Heart left ventricle (tissue), 16 donors: ENCODE data around the gene AMOTL2. TPM values are rescaled to one million over a fixed set of nuclear protein-coding genes. Genes with fewer than 3 reads are reported as not detected.
A peak's percentile ranks its signal among the peaks of the same experiment; 100 is the strongest.

Source experiments
- ATAC-seq, 4 donors: fragments of 200-7000 bp; cut with Tn5 transposase; one replicate each; pipeline ENCODE4 v1.9.1; 2020 to 2022; ENCODE audit warnings: moderate library complexity in 4 of 4, mild to moderate bottlenecking in 3 of 4, moderate number of reproducible peaks in 1 of 4
- DNase-seq, 5 donors: peaks; one replicate each; pipeline ENCODE4 v3.0.0-alpha.2; 2020
- H3K27ac ChIP-seq, 12 donors: fragments of 200-600 bp; sonication (generic) in 4 of 12; one replicate each; pipeline versions ENCODE4 v1.5.0 to v1.8.0; 2016 to 2022; ENCODE audit warnings: mild to moderate bottlenecking in 2 of 12
- H3K27me3 ChIP-seq, 9 donors: fragments of 200-600 bp; sonication (generic) in 2 of 9; one replicate each; pipeline versions ENCODE4 v1.5.1 to v1.8.0; 2016 to 2022; ENCODE audit warnings: mild to moderate bottlenecking in 3 of 9
- H3K36me3 ChIP-seq, 9 donors: fragments of 200-600 bp; sonication (generic) in 2 of 9; one replicate each; pipeline versions ENCODE4 v1.5.0 to v1.8.0; 2018 to 2022; ENCODE audit warnings: mild to moderate bottlenecking in 2 of 9
- H3K4me1 ChIP-seq, 12 donors: fragments of 200-600 bp; sonication (generic) in 4 of 12; one replicate each; pipeline versions ENCODE4 v1.5.0 to v1.8.0; 2016 to 2022; ENCODE audit warnings: mild to moderate bottlenecking in 3 of 12
- H3K4me3 ChIP-seq, 12 donors: fragments of 200-600 bp; sonication (generic) in 4 of 12; one replicate each; pipeline versions ENCODE4 v1.5.0 to v1.8.0; 2017 to 2022; ENCODE audit warnings: mild to moderate bottlenecking in 9 of 12, moderate library complexity in 4 of 12
- H3K9me3 ChIP-seq, 12 donors: fragments of 200-600 bp; sonication (generic) in 4 of 12; one replicate each; pipeline versions ENCODE4 v1.5.0 to v1.8.0; 2016 to 2022; ENCODE audit warnings: mild to moderate bottlenecking in 1 of 12
- POLR2A ChIP-seq, 2 donors: fragments of 450-650 bp; IDR thresholded peaks; one replicate each; pipeline ENCODE4 v1.6.1; 2017; ENCODE audit warnings: antibody characterized with exemption in 2 of 2, mild to moderate bottlenecking in 2 of 2, moderate library complexity in 2 of 2
- WGBS, 4 donors: extraction: QIAGEN DNeasy Blood & Tissue Kit in 2 of 4; methylation state at CpG; one replicate each; pipeline versions ENCODE4 v1.1.5 to v1.1.7; 2013 to 2018; 5-methylcytosine and 5-hydroxymethylcytosine counted together
- intact Hi-C, 10 donors: fragments of 100-400 bp; cut with DNase I; formaldehyde crosslinking; loops; one replicate each; pipeline versions ENCODE4 v1.11.1 to v1.14.2; 2022
- polyA plus RNA-seq, 2 donors: library from polyadenylated mRNA; stranded (reverse); fragments of 200-250 nt; gene quantifications; one replicate each; pipeline ENCODE4 v1.2.3, GENCODE V29; 2013
- total RNA-seq, 9 donors: library from RNA; depleted of rRNA in 2 of 9; stranded (reverse); fragments of >200 nt in 2 of 9; fragmentation: NEBNext Ultra II Directional in 3 of 9; extraction: Animal tissue kit (Norgen Biotek cat#: 25700) in 3 of 9; gene quantifications; one replicate each; pipeline versions ENCODE4 v1.1.0 to v1.2.4, GENCODE V29; 2016 to 2023
- TF ChIP-seq, protein P1 (sequence below), 12 donors: fragments of 200-600 bp; sonication (generic) in 4 of 12; IDR thresholded peaks; one replicate each; pipeline versions ENCODE4 v1.5.0 to v1.8.0; 2018 to 2022; ENCODE audit warnings: antibody characterized with exemption in 12 of 12, mild to moderate bottlenecking in 5 of 12
- donor health status: ischemic (EF 13 %, LVEDD 7.1; RV severe dilation, severe dysfunction).
- donor health status: healthy with polysubstance abuse.
- donor health status: DM: no; HTN: yes; CAD: no.
- donor health status: DM: no; HTN: no; CAD: no.
- donor health status: ischemic (EF 25% LVEDD 6.9; RV normal size, moderate dysfunction).
- donor health status: ischemic (EF 25% LVEDD 5.7; RV mildly dilated, moderate dysfunction).
- donor health status: healthy.
- donor health status: DM: yes; HTN: yes; CAD: no.
- donor health status: ischemic (EF 35%, LVEDD 5.7; RV mildly dilated, moderate dysfunction).
- donor health status: nonischemic (EF 11% LVEDD 7.7; RV severe dilation, severe dysfunction).
- donor health status: DM: yes; HTN: yes; CAD: no.
- donor health status: PGD.
- donor health status: ischemic (EF 29% LVEDD 5.4; RV normal size, mild dysfunction).
- donor health status: nonischemic (EF 23%, LVEDD 6.1; RV moderate dilation, normal function).

The AMOTL2 gene
- total and polyA plus RNA-seq, 11 donors = 19.0 to 109 (median 48.9) TPM

DNA sequence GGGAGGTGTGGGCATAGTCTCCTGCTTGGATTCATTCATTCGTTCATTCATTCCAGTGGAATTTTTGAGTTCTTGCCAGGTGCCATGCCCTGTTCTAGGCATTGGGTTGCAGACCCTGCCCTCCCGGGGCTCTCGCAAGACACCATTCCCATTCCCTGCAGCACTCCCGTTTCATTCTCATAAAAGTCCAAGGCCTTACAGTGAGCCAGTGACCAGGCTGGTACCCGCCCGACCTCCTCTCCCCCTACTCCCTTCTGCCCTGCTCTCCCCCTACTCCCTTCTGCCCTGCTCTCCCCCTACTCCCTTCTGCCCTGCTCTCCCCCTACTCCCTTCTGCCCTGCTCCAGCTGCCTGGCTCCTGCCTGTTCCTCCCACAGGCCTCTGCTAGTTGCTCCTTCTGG is 41.9 kb downstream of the AMOTL2 start:
- no peak for DNase-seq
- peak overlapping the region in 3 of 12 donors; percentile 22 to 31 (median 27) for H3K27ac ChIP-seq

DNA sequence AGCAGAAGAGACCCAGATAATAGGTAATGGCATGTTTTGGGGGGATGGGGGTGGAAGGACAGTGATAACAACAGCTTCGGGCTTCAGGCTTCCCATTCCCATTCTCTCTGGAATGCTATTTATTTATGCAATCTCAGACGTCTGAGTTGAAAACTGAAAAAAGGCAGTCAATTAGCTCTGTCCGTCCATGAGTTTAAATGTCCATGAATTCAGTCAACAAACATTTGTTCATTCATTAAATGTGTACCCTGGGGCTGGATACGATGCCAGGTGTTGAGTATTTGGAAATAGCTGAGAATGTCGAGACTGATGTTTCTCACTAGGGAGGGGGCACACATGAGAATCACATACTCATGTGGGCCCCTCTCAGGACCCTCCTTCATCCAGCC is 42.4 kb downstream of the AMOTL2 start:
- Histone ChIP-seq H3K9me3 (no peaks in the 10 kb centered on the region), H3K4me1 (peaks cover 2 to 71% (median 49%) of the 10 kb centered on the region in 12 donors), H3K36me3 (no peaks in the 10 kb centered on the region), H3K27me3 (no peaks in the 10 kb centered on the region), H3K27ac (peak overlapping the region in 5 of 12 donors; percentile 3 to 31 (median 27)), H3K4me3 (no peak overlapping the region)
- 70 to 76% (median 73%) methylated on average over 5 of the region's 5 CpGs for WGBS, 4 donors
- TF ChIP-seq POLR2A (IDR thresholded peaks at IDR 0.05) = no peak
- TF ChIP-seq, protein P1, sequence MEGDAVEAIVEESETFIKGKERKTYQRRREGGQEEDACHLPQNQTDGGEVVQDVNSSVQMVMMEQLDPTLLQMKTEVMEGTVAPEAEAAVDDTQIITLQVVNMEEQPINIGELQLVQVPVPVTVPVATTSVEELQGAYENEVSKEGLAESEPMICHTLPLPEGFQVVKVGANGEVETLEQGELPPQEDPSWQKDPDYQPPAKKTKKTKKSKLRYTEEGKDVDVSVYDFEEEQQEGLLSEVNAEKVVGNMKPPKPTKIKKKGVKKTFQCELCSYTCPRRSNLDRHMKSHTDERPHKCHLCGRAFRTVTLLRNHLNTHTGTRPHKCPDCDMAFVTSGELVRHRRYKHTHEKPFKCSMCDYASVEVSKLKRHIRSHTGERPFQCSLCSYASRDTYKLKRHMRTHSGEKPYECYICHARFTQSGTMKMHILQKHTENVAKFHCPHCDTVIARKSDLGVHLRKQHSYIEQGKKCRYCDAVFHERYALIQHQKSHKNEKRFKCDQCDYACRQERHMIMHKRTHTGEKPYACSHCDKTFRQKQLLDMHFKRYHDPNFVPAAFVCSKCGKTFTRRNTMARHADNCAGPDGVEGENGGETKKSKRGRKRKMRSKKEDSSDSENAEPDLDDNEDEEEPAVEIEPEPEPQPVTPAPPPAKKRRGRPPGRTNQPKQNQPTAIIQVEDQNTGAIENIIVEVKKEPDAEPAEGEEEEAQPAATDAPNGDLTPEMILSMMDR (IDR thresholded peaks at IDR 0.05) = no peak
- no peak for ATAC-seq
- intact Hi-C loops = loop anchor here in 1 of 10 donors (2.0 kb wide), 1 partner anchor 19 kb away; no protein-coding TSS in a partner anchor
- DNase-seq = no peak

More for the DNA sequence above, 41.9 kb downstream of the AMOTL2 start:
- Histone ChIP-seq H3K9me3 (no peaks in the 10 kb centered on the region), H3K4me3 (no peak overlapping the region), H3K4me1 (peaks cover 2 to 71% (median 43%) of the 10 kb centered on the region in 12 donors), H3K27me3 (no peaks in the 10 kb centered on the region), H3K36me3 (no peaks in the 10 kb centered on the region)
- 83 to 87% (median 84%) methylated on average over 6 of the region's 6 CpGs for WGBS, 4 donors
- ATAC-seq = no peak
- TF ChIP-seq, protein P1 (IDR thresholded peaks at IDR 0.05) = no peak
- no peak for TF ChIP-seq POLR2A (IDR thresholded peaks at IDR 0.05)
- intact Hi-C loops = no loop called here

DNA sequence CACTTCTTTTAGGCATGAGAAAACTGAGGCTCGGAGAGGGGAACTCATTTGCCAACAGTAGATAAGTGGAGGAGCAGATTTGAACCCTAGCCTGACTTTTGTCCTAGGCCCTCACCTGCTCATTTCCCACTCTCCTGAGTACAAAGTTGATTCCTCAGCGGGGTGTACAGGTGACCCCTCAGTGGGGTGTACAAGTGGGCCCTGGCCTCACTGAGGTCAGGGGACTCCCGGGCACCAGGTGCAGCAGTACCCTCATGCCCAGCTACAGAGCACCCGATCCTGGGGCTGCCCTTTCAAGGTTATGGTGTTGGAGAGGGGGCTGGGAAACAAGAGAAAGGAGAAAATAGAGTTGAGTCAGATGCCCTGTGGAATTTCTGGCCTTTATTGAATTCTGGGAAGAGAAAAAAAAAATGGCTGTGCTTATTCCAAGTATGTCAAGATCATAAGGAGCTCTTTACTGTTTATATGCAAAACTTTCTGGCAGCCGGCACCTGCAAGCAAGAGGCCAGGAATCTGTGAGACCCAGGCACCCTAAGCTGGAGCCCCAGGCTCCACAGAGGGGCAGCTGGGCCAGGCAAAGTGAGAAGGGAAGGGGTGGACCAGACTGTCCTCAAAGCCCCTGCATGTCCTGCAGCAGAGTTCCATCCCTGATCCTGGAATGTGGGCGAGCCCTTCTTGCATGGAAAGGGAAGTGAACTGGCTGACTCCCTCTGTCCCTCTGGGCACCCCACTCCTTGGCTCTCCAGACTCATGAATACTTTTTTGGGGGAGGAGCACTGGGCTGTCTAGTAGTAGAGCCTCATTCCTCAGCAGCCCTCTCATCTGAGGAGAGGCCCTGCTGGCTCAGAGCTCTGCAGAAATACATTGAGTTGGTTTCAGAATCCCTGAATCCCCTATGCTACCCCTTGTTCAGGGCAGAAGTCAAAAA is 43.1 kb downstream of the AMOTL2 start:
- H3K4me1 ChIP-seq = peaks cover 2 to 71% (median 55%) of the 10 kb centered on the region in 12 donors
- intact Hi-C loops = loop anchor here in 1 of 10 donors (2.0 kb wide), 1 partner anchor 20 kb away; no protein-coding TSS in a partner anchor

More for the DNA sequence above, 43.1 kb downstream of the AMOTL2 start:
- Histone ChIP-seq H3K4me3 (no peak overlapping the region), H3K9me3 (no peaks in the 10 kb centered on the region), H3K36me3 (no peaks in the 10 kb centered on the region), H3K27me3 (no peaks in the 10 kb centered on the region), H3K27ac (peak overlapping the region in 7 of 12 donors; percentile 3 to 60 (median 30))
- peak in 1 of 5 donors; percentile 33 for DNase-seq
- TF ChIP-seq, protein P1 (IDR thresholded peaks at IDR 0.05) = no peak
- no peak for TF ChIP-seq POLR2A (IDR thresholded peaks at IDR 0.05)
- 66 to 76% (median 69%) methylated on average over 6 of the region's 6 CpGs for WGBS, 4 donors
- peak in 2 of 4 donors; percentile 18 to 30 for ATAC-seq
